ENCODE measurements around the gene FANCL. TPM values are rescaled to one million over a fixed set of nuclear protein-coding genes. Genes with fewer than 3 reads are reported as not detected.

The FANCL gene
- total and polyA plus RNA-seq, 7 donors, result 7.2 to 38.3 (median 14.5) TPM

GRCh38 chr2:58135861-58136260 is 105.3 kb downstream of the FANCL start:
- Histone ChIP-seq H3K9me3 (no peaks in the 10 kb centered on the region), H3K27me3 (no peaks in the 10 kb centered on the region), H3K4me3 (no peak overlapping the region), H3K27ac (no peak overlapping the region), H3K36me3 (peaks cover 0 to 6% (median 0%) of the 10 kb centered on the region in 4 donors), H3K4me1 (peaks cover 0 to 15% (median 11%) of the 10 kb centered on the region in 4 donors)
- intact Hi-C loops (cut with DNase I), result no loop called here
- no peak for TF ChIP-seq EP300 (IDR thresholded peaks at IDR 0.05)
- no peak for TF ChIP-seq POLR2A (IDR thresholded peaks at IDR 0.05)
- no peak for TF ChIP-seq POLR2AphosphoS5 (IDR thresholded peaks at IDR 0.05)
- no peak for TF ChIP-seq CTCF (IDR thresholded peaks at IDR 0.05)
- no peak for DNase-seq
- WGBS, 2 donors, result 85 to 94% methylated on average over 2 of the region's 2 CpGs

- H3K4me1 ChIP-seq, result peaks cover 0 to 21% (median 15%) of the 10 kb centered on the region in 4 donors
- no peaks in the 10 kb centered on the region for H3K36me3 ChIP-seq
- no peaks in the 10 kb centered on the region for H3K9me3 ChIP-seq
- intact Hi-C loops (cut with DNase I), result no loop called here
- DNase-seq, result no peak
- H3K27ac ChIP-seq, result no peak overlapping the region
- H3K4me3 ChIP-seq, result no peak overlapping the region
- H3K27me3 ChIP-seq, result no peaks in the 10 kb centered on the region
- TF ChIP-seq EP300 (IDR thresholded peaks at IDR 0.05), result no peak
- TF ChIP-seq POLR2AphosphoS5 (IDR thresholded peaks at IDR 0.05), result no peak
- no peak for TF ChIP-seq POLR2A (IDR thresholded peaks at IDR 0.05)
- TF ChIP-seq CTCF (IDR thresholded peaks at IDR 0.05), result no peak
These were observed 107.7 kb downstream of the FANCL start for GRCh38 chr2:58133395-58133794.

- TF ChIP-seq CTCF (IDR thresholded peaks at IDR 0.05) (no peak), POLR2A (IDR thresholded peaks at IDR 0.05) (no peak)
- Histone ChIP-seq H3K27ac (no peak overlapping the region), H3K4me3 (no peak overlapping the region), H3K4me1 (peaks cover 0 to 21% (median 14%) of the 10 kb centered on the region in 4 donors), H3K27me3 (no peaks in the 10 kb centered on the region), H3K36me3 (no peaks in the 10 kb centered on the region), H3K9me3 (no peaks in the 10 kb centered on the region)
- no peak for DNase-seq
- WGBS, 2 donors, result 45 to 83% methylated on average over 5 of the region's 5 CpGs
- intact Hi-C loops (cut with DNase I), result no loop called here
These were observed 109.7 kb downstream of the FANCL start for GRCh38 chr2:58131191-58132011.

GRCh38 chr2:58130238-58130637 is 110.9 kb downstream of the FANCL start:
- TF ChIP-seq CTCF (IDR thresholded peaks at IDR 0.05) (no peak), EP300 (IDR thresholded peaks at IDR 0.05) (no peak), POLR2AphosphoS5 (IDR thresholded peaks at IDR 0.05) (no peak), POLR2A (IDR thresholded peaks at IDR 0.05) (no peak)
- H3K9me3 ChIP-seq, result no peaks in the 10 kb centered on the region
- DNase-seq, result no peak
- WGBS, 2 donors, result 89 to 90% methylated on average over 2 of the region's 2 CpGs
- no peak overlapping the region for H3K4me3 ChIP-seq
- H3K4me1 ChIP-seq, result peaks cover 0 to 21% (median 14%) of the 10 kb centered on the region in 4 donors
- no peak overlapping the region for H3K27ac ChIP-seq
- intact Hi-C loops (cut with DNase I), result no loop called here
- H3K27me3 ChIP-seq, result no peaks in the 10 kb centered on the region
- no peaks in the 10 kb centered on the region for H3K36me3 ChIP-seq
